Neural cell (in vitro differentiated cells): ENCODE results near the gene FTCD. TPM values are rescaled to one million over a fixed set of nuclear protein-coding genes. Genes with fewer than 3 reads are reported as not detected.

Source experiments
- H2AFZ ChIP-seq: fragments of 200-600, 300-800 bp; sonication (generic), shearing (Covaris generic); 2 replicates; pipeline ENCODE4 v1.6.0; 2014; ENCODE audit warnings: low read depth, mild to moderate bottlenecking, antibody characterized with exemption, low read length, moderate library complexity
- H3F3A ChIP-seq: fragments of 200-600 bp; shearing (Covaris generic); 2 replicates; pipeline ENCODE4 v1.6.1; 2016; ENCODE audit warnings: mild to moderate bottlenecking, moderate library complexity, mixed read lengths, antibody characterized with exemption, low read length; ENCODE audit not compliant: insufficient read depth, poor library complexity, severe bottlenecking
- H3K27ac ChIP-seq: fragments of 200-600, 300-800 bp; sonication (generic), shearing (Covaris generic); 2 replicates; pipeline ENCODE4 v1.5.1; 2014; ENCODE audit warnings: mild to moderate bottlenecking, low read length, moderate library complexity
- H3K27me3 ChIP-seq: fragments of 300-800, 200-600 bp; sonication (generic), shearing (Covaris generic); 2 replicates; pipeline ENCODE4 v1.6.0; 2014; ENCODE audit warnings: mild to moderate bottlenecking, low read depth, low read length, moderate library complexity; ENCODE audit not compliant: insufficient read depth
- H3K36me3 ChIP-seq: fragments of 300-800, 200-600 bp; sonication (generic), shearing (Covaris generic); 2 replicates; pipeline ENCODE4 v1.5.1; 2014; ENCODE audit warnings: mild to moderate bottlenecking, antibody characterized with exemption, low read length, moderate library complexity; ENCODE audit not compliant: insufficient read depth
- H3K4me2 ChIP-seq: fragments of 300-800, 200-600 bp; sonication (generic), shearing (Covaris generic); 2 replicates; pipeline ENCODE4 v1.6.0; 2014; ENCODE audit warnings: mild to moderate bottlenecking, low read length
- H3K4me3 ChIP-seq: fragments of 300-800, 200-600 bp; sonication (generic), shearing (Covaris generic); 2 replicates; pipeline ENCODE4 v1.5.1; 2014; ENCODE audit warnings: mild to moderate bottlenecking, low read length, moderate library complexity
- H3K79me2 ChIP-seq: fragments of 200-600 bp; shearing (Covaris generic); replicated peaks from 2 replicates; pipeline ENCODE4 v1.6.0; 2014; ENCODE audit warnings: mild to moderate bottlenecking, low read length, moderate library complexity; ENCODE audit not compliant: insufficient read depth
- H3K9ac ChIP-seq: fragments of 300-800, 200-600 bp; sonication (generic), shearing (Covaris generic); 2 replicates; pipeline ENCODE4 v1.6.1; 2016; ENCODE audit warnings: mild to moderate bottlenecking, low read length, mixed read lengths
- H3K9me2 ChIP-seq: fragments of 200-600 bp; shearing (Covaris generic); 2 replicates; pipeline ENCODE4 v1.6.1; 2016; ENCODE audit warnings: mild to moderate bottlenecking, low read length, mixed read lengths; ENCODE audit not compliant: insufficient read depth
- H3K9me3 ChIP-seq: fragments of 200-600, 300-800 bp; sonication (generic), shearing (Covaris generic); 2 replicates; pipeline ENCODE4 v1.6.1; 2016; ENCODE audit warnings: mild to moderate bottlenecking, mixed run types, low read length, moderate library complexity, mixed read lengths
- H4K20me1 ChIP-seq: fragments of 200-600 bp; shearing (Covaris generic); 2 replicates; pipeline ENCODE4 v1.6.1; 2016; ENCODE audit warnings: mild to moderate bottlenecking, mixed run types; ENCODE audit not compliant: insufficient read depth
- CTCF ChIP-seq: fragments of 450-650 bp; IDR thresholded peaks from 2 replicates; pipeline ENCODE4 v1.5.1; 2014; ENCODE audit warnings: antibody characterized with exemption, mild to moderate bottlenecking, moderate library complexity; ENCODE audit not compliant: poor library complexity, severe bottlenecking
- EP300 ChIP-seq: fragments of 450-650 bp; conservative IDR thresholded peaks from 2 replicates; pipeline ENCODE4 v1.6.1; 2014; ENCODE audit warnings: antibody characterized with exemption, mild to moderate bottlenecking, moderate library complexity; ENCODE audit not compliant: poor library complexity, severe bottlenecking
- EZH2 ChIP-seq: fragments of 200-600, 300-800 bp; shearing (Covaris generic), sonication (generic); IDR thresholded peaks from 2 replicates; pipeline ENCODE4 v1.6.1; 2014; ENCODE audit warnings: antibody characterized with exemption, low read length, borderline replicate concordance, mild to moderate bottlenecking; ENCODE audit not compliant: insufficient read depth, poor library complexity, severe bottlenecking
- MXI1 ChIP-seq: fragments of 450-650 bp; conservative IDR thresholded peaks from 2 replicates; pipeline ENCODE4 v1.6.1; 2014; ENCODE audit warnings: antibody characterized with exemption, mild to moderate bottlenecking; ENCODE audit not compliant: poor library complexity, severe bottlenecking
- POLR2AphosphoS5 ChIP-seq: IDR thresholded peaks from 2 replicates; pipeline ENCODE4 v1.6.1; 2012
- RAD21 ChIP-seq: fragments of 450-650 bp; conservative IDR thresholded peaks from 2 replicates; pipeline ENCODE4 v1.6.1; 2014; ENCODE audit warnings: antibody characterized with exemption, mild to moderate bottlenecking, moderate library complexity
- SMC3 ChIP-seq: fragments of 450-650 bp; conservative IDR thresholded peaks from 2 replicates; pipeline ENCODE4 v1.6.1; 2014; ENCODE audit warnings: antibody characterized with exemption, mild to moderate bottlenecking, moderate library complexity; ENCODE audit not compliant: poor library complexity
- TAF1 ChIP-seq: IDR thresholded peaks from 2 replicates; pipeline ENCODE4 v1.6.1; 2012; ENCODE audit warnings: low read depth
- polyA plus RNA-seq: library from polyadenylated mRNA; depleted of rRNA; stranded (reverse); fragments of >200 nt; gene quantifications from 2 replicates; pipeline ENCODE4 v1.2.3, GENCODE V29; 2014
- TF ChIP-seq, protein P1 (sequence below): IDR thresholded peaks from 2 replicates; pipeline ENCODE4 v1.6.1; 2012; ENCODE audit warnings: borderline replicate concordance

The FTCD gene
- polyA plus RNA-seq, 1 donor from 2014 or later, result 2.0 TPM

- no peak overlapping the region for H3K9ac ChIP-seq
- TF ChIP-seq EZH2 (no peak), MXI1 (no peak), TAF1 (no peak), EP300 (no peak), RAD21 (no peak), SMC3 (no peak), POLR2AphosphoS5 (no peak), CTCF (no peak)
- TF ChIP-seq, protein P1, sequence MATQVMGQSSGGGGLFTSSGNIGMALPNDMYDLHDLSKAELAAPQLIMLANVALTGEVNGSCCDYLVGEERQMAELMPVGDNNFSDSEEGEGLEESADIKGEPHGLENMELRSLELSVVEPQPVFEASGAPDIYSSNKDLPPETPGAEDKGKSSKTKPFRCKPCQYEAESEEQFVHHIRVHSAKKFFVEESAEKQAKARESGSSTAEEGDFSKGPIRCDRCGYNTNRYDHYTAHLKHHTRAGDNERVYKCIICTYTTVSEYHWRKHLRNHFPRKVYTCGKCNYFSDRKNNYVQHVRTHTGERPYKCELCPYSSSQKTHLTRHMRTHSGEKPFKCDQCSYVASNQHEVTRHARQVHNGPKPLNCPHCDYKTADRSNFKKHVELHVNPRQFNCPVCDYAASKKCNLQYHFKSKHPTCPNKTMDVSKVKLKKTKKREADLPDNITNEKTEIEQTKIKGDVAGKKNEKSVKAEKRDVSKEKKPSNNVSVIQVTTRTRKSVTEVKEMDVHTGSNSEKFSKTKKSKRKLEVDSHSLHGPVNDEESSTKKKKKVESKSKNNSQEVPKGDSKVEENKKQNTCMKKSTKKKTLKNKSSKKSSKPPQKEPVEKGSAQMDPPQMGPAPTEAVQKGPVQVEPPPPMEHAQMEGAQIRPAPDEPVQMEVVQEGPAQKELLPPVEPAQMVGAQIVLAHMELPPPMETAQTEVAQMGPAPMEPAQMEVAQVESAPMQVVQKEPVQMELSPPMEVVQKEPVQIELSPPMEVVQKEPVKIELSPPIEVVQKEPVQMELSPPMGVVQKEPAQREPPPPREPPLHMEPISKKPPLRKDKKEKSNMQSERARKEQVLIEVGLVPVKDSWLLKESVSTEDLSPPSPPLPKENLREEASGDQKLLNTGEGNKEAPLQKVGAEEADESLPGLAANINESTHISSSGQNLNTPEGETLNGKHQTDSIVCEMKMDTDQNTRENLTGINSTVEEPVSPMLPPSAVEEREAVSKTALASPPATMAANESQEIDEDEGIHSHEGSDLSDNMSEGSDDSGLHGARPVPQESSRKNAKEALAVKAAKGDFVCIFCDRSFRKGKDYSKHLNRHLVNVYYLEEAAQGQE, result no peak
- H3K4me3 ChIP-seq, result no peak overlapping the region
- no peaks in the 10 kb centered on the region for H3K36me3 ChIP-seq
- no peaks in the 10 kb centered on the region for H3F3A ChIP-seq
- no peaks in the 10 kb centered on the region for H3K79me2 ChIP-seq
- H3K27ac ChIP-seq, result no peak overlapping the region
- H3K9me3 ChIP-seq, result no peaks in the 10 kb centered on the region
- no peaks in the 10 kb centered on the region for H3K9me2 ChIP-seq
- no peaks in the 10 kb centered on the region for H3K27me3 ChIP-seq
- no peak overlapping the region for H3K4me2 ChIP-seq
- H4K20me1 ChIP-seq, result no peaks in the 10 kb centered on the region
- H2AFZ ChIP-seq, result no peak overlapping the region
Observed at GRCh38 chr21:46116189-46116775, 39.1 kb downstream of the FTCD start.

DNA sequence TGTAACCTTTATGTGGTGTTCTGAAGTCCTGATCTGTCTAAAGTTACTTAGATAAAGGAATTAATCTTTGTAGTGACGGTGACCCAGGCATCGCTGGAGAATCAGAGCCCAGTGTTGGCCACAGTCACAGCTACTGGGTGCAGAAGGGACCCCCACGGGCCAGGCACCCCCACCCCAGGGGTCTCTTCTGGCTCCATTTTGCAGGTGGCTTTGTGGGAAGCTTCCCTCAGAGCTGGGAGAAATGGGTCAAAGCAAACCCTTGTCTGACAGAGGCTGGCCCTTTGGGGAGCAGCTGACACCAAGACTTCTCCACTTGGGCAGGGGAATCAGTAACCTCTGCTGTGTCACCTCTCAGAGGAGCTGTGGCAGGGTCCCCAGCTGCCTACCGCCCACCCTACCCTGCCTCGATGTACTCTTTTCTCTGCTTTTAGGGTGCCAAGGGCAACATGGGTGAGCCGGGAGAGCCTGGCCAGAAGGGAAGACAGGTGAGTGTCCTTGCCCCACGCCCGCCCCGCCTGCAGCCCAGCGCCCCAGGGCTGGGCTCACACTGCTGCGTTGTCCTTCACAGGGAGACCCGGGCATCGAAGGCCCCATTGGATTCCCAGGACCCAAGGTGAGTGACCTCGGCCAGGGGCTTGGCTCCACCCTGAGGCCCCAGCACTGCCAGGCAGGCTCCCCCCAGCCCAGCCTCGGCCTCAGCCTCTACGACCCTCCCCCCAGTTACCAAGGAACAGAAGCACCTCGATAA, 39.8 kb downstream of the FTCD start:
- Histone ChIP-seq H3K27ac (no peak overlapping the region), H2AFZ (no peak overlapping the region), H3K27me3 (no peaks in the 10 kb centered on the region), H3K9me3 (no peaks in the 10 kb centered on the region), H3K4me2 (no peak overlapping the region), H3K9ac (no peak overlapping the region), H3K4me3 (no peak overlapping the region), H4K20me1 (no peaks in the 10 kb centered on the region), H3F3A (no peaks in the 10 kb centered on the region), H3K79me2 (no peaks in the 10 kb centered on the region), H3K36me3 (no peaks in the 10 kb centered on the region), H3K9me2 (no peaks in the 10 kb centered on the region)
- TF ChIP-seq TAF1 (no peak), EZH2 (no peak), MXI1 (no peak), POLR2AphosphoS5 (no peak), CTCF (no peak), RAD21 (no peak), SMC3 (no peak), EP300 (no peak)
- TF ChIP-seq, protein P1, result no peak
